BLaER1 treated with 17β-estradiol and CSF1 and Interleukin-3, amounts not matched to agents 10 nM and 100 nM (cell line): ENCODE results near the gene GJB3.

Source experiments
- H3K27ac ChIP-seq, 11 experiments: shearing (Covaris generic); formaldehyde crosslinking; 2 replicates each; pipeline ENCODE4 v1.8.1; 2022
- H3K27me3 ChIP-seq, 11 experiments: shearing (Covaris generic); formaldehyde crosslinking; 2 replicates each; pipeline ENCODE4 v1.8.1; 2022
- H3K36me3 ChIP-seq, 11 experiments: shearing (Covaris generic); formaldehyde crosslinking; 2 replicates each; pipeline ENCODE4 v1.8.1; 2022
- H3K4me1 ChIP-seq, 10 experiments: shearing (Covaris generic); formaldehyde crosslinking; 2 replicates each; pipeline ENCODE4 v1.8.1; 2022
- H3K4me2 ChIP-seq, 11 experiments: shearing (Covaris generic); formaldehyde crosslinking; 2 replicates each; pipeline ENCODE4 v1.8.1; 2022
- H3K4me3 ChIP-seq, 10 experiments: shearing (Covaris generic); formaldehyde crosslinking; 2 replicates each; pipeline ENCODE4 v1.8.1; 2022
- H3K9ac ChIP-seq, 11 experiments: shearing (Covaris generic); formaldehyde crosslinking; 2 replicates each; pipeline ENCODE4 v1.8.1; 2022
- H3K9me3 ChIP-seq, 11 experiments: shearing (Covaris generic); formaldehyde crosslinking; replicated peaks in 1 of 11; 2 replicates each; pipeline ENCODE4 v1.8.1; 2022
- H4K20me1 ChIP-seq, 11 experiments: shearing (Covaris generic); formaldehyde crosslinking; 2 replicates each; pipeline ENCODE4 v1.8.1; 2022
- Cebpa-rat ChIP-seq, 11 experiments: shearing (Covaris generic); IDR thresholded peaks; 2 replicates each; pipeline ENCODE4 v1.8.1; 2022

The GJB3 gene

GRCh38 chr1:34825455-34826091 is 44.6 kb downstream of the GJB3 start:
- no peaks in the 10 kb centered on the region for H3K27me3 ChIP-seq

GRCh38 chr1:34827341-34827941 is 46.4 kb downstream of the GJB3 start:
- Histone ChIP-seq H3K27ac (no peak overlapping the region), H3K27me3 (no peaks in the 10 kb centered on the region), H3K9ac (no peak overlapping the region), H3K36me3 (no peaks in the 10 kb centered on the region), H3K4me2 (peak overlapping the region in 1 of 11 experiments; percentile 24; a peak in 1 of 22 replicates), H3K9me3 (no peaks in the 10 kb centered on the region; a peak in 1 of 22 replicates), H3K4me3 (no peak overlapping the region), H3K4me1 (peaks cover 0 to 26% (median 13%) of the 10 kb centered on the region in 10 experiments; a peak in 13 of 20 replicates), H4K20me1 (no peaks in the 10 kb centered on the region; a peak in 1 of 22 replicates)
- TF ChIP-seq Cebpa-rat (IDR thresholded peaks at IDR 0.05) = no peak

More at GRCh38 chr1:34825455-34826091, 44.6 kb downstream of the GJB3 start:
- no peak overlapping the region; a peak in 1 of 22 replicates for H3K27ac ChIP-seq
- peaks cover 8 to 33% (median 20%) of the 10 kb centered on the region in 10 experiments; a peak in 19 of 20 replicates for H3K4me1 ChIP-seq
- no peak overlapping the region for H3K4me3 ChIP-seq
- H3K4me2 ChIP-seq = no peak overlapping the region; a peak in 1 of 22 replicates
- TF ChIP-seq Cebpa-rat (IDR thresholded peaks at IDR 0.05) = no peak
- no peaks in the 10 kb centered on the region; a peak in 1 of 22 replicates for H3K9me3 ChIP-seq
- H4K20me1 ChIP-seq = no peaks in the 10 kb centered on the region; a peak in 2 of 22 replicates
- no peaks in the 10 kb centered on the region for H3K36me3 ChIP-seq
- no peak overlapping the region for H3K9ac ChIP-seq

- no peak for TF ChIP-seq Cebpa-rat (IDR thresholded peaks at IDR 0.05)
- H3K9me3 ChIP-seq = no peaks in the 10 kb centered on the region; a peak in 1 of 22 replicates
Measured at GRCh38 chr1:34828611-34829010, 47.6 kb downstream of the GJB3 start.

GRCh38 chr1:34829250-34829649 is 48.2 kb downstream of the GJB3 start:
- Histone ChIP-seq H3K4me1 (peaks cover 0 to 26% (median 13%) of the 10 kb centered on the region in 10 experiments; a peak in 13 of 20 replicates), H3K36me3 (no peaks in the 10 kb centered on the region), H3K27me3 (no peaks in the 10 kb centered on the region), H3K4me3 (no peak overlapping the region), H4K20me1 (no peaks in the 10 kb centered on the region; a peak in 1 of 22 replicates), H3K9me3 (no peaks in the 10 kb centered on the region), H3K4me2 (peak overlapping the region in 4 of 11 experiments; percentile 9 to 36 (median 23); a peak in 5 of 22 replicates), H3K9ac (no peak overlapping the region), H3K27ac (no peak overlapping the region)
- no peak for TF ChIP-seq Cebpa-rat (IDR thresholded peaks at IDR 0.05)

More at GRCh38 chr1:34828611-34829010, 47.6 kb downstream of the GJB3 start:
- Histone ChIP-seq H3K27ac (no peak overlapping the region), H3K36me3 (no peaks in the 10 kb centered on the region), H4K20me1 (no peaks in the 10 kb centered on the region; a peak in 1 of 22 replicates), H3K27me3 (no peaks in the 10 kb centered on the region), H3K4me2 (peak overlapping the region in 5 of 11 experiments; percentile 11 to 26 (median 19); a peak in 3 of 22 replicates), H3K4me3 (no peak overlapping the region), H3K9ac (no peak overlapping the region), H3K4me1 (peaks cover 0 to 26% (median 13%) of the 10 kb centered on the region in 10 experiments; a peak in 13 of 20 replicates)

- 0 out of 22 replicates have a peak, but pooled peaks cover 0 to 3% (median 0%) of the 10 kb centered on the region in 11 experiments for H4K20me1 ChIP-seq
- no peaks in the 10 kb centered on the region for H3K9me3 ChIP-seq
- peaks cover 0 to 24% (median 13%) of the 10 kb centered on the region in 10 experiments; a peak in 12 of 20 replicates for H3K4me1 ChIP-seq
- no peak overlapping the region for H3K4me2 ChIP-seq
- H3K9ac ChIP-seq = no peak overlapping the region
- H3K27me3 ChIP-seq = no peaks in the 10 kb centered on the region
- H3K27ac ChIP-seq = no peak overlapping the region
- no peaks in the 10 kb centered on the region; a peak in 1 of 22 replicates for H3K36me3 ChIP-seq
- no peak overlapping the region for H3K4me3 ChIP-seq
- no peak for TF ChIP-seq Cebpa-rat (IDR thresholded peaks at IDR 0.05)
Measured at GRCh38 chr1:34831721-34832246, 50.8 kb downstream of the GJB3 start.

GRCh38 chr1:34833711-34834110 is 52.7 kb downstream of the GJB3 start:
- Histone ChIP-seq H3K36me3 (no peaks in the 10 kb centered on the region; a peak in 1 of 22 replicates), H3K27ac (no peak overlapping the region)
- TF ChIP-seq Cebpa-rat (IDR thresholded peaks at IDR 0.05) = no peak

More at GRCh38 chr1:34833711-34834110, 52.7 kb downstream of the GJB3 start:
- Histone ChIP-seq H3K4me3 (no peak overlapping the region), H3K9me3 (no peaks in the 10 kb centered on the region), H3K4me2 (no peak overlapping the region), H4K20me1 (0 out of 22 replicates have a peak, but pooled peaks cover 0 to 3% (median 0%) of the 10 kb centered on the region in 11 experiments), H3K4me1 (peaks cover 0 to 15% (median 8%) of the 10 kb centered on the region in 10 experiments; a peak in 11 of 20 replicates), H3K9ac (no peak overlapping the region), H3K27me3 (no peaks in the 10 kb centered on the region)
